CD4-positive, alpha-beta T cell treated with Interferon gamma for 1 hour (primary cell): Measurements from ENCODE around the gene VPS13A.
A peak's percentile ranks its signal among the peaks of the same experiment; 100 is the strongest.
"Not testable (repeated sequence)": the region's sequence is repeated elsewhere in the genome, so short reads cannot be mapped to it uniquely, and the experiment has no call there.

Source experiments
- DNase-seq: peaks from one replicate; pipeline ENCODE4 v3.0.0-alpha.2; 2020

The VPS13A gene

DNA sequence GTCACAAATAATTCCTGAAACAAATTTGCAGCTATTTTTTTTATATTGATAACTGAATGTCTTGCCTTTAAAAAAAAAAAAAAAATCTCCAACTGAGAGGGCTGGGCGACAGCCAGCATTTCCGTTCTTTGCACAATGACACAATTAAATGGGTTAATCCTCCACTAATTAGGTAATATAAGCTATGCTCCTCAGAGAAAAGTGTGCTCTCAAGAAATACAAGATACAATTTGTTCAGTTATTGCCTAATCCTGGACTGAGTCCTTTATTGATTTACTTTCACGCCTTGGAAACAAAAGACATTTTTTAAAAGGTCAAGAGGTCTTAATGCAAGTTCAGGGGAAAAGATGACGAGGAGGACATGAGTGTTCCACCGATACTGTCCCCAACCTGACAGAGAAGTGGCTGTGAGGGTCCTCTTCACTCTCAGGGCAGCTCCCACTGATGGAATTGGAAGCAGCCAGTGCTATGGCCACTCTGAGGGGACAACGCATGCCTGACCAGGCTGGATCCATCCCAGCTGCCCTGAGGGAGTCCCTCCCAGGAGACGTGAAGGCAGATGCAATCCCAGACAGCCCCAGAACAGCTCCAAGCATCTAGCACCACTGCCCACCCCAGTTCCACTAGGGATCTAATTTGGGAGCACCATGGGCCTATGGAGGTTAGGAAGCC is 250.1 kb downstream of the VPS13A start:
- no peak for DNase-seq

DNA sequence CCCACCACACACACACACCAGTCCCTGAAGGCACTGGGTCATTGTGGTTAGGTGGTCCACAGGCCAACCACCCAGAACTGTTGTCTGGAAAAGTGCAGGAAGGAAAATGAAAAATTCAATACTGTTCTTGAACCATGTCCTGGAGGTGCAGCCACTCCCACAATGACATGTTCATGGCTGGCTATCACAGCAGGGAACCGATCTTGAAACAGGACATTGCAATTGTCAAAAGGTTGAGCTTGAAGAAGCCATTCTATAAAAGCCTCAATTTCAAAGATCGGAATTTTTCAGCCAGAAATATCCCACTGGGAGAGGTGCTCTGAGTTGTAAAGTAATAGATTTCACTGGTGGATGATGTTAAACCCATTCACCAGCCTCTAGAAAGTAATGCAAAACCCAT is 252.6 kb downstream of the VPS13A start:
- DNase-seq = no peak

DNA sequence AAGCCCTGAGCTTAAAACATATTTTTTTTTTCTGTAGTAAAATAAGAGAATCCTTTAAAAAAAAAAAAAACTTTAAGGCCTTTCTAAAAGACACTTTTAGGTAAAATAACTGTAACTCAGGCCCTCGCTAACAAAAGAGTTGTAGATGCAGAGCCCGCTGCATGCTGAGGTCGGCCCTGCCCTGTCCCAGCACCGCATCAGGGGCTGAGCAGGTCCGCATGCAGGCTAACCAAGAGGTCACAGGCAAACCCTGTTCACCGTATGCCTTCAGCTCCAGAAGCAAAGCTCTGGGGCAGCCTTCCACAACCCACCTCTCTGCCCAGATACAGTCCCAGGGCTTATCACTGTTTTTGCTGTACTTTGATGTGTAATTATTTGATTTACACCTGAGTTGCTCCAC is 254.7 kb downstream of the VPS13A start:
- no peak for DNase-seq

DNA sequence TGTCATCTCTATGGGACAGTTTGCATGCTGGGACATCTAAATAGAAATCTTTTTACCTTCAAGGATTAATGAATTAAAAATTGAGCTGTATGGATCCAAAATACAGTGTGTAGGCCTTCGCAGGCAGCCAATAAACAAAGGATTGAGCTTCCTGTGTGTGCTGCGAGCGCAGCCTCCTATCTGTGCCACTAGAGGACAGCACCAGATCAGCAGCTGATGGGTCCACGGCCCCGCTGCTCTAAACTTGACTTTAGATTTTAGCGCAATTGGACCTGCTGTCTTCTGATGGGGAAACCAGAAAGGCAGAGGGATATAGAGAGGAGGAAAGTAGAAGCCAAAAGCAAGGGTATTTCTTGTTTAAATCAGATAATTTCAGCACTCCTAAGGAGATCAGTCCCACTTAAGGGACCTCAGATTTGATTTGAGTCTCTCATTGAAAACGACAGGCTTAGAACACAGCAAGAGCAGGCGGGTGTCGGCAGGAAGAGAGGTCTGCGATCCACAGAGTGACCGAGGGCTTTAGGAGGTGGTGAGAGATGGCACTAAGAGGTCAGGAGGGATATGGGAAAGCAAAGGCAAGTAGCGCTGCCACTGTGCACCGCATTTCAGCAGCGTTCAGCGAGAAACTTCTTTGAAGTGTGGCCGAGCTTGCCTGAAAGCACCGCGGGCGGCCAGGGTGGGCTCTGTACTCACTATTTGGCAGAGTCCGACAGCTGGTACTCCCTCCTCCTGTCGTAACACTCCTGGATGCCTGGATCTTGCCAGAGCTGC is 256.5 kb downstream of the VPS13A start:
- peak; percentile 31 for DNase-seq

DNA sequence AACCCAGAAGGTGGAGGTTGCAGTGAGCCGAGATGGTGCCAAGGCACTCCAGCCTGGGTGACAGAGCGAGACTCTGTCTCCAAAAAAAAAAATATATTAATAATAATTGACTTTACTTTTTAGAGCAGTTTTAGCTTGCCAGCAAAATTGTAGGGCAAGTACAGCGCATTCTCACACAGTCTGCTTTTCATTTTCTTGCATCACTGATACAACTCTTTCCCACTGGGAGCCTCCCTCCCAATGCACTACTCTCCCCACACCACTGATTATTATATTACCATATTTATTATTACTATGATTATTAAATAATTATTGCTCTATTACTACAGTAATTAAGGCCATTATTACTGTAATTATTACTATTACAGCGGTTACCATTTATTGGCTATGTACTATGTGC is 257.9 kb downstream of the VPS13A start:
- no peak for DNase-seq

DNA sequence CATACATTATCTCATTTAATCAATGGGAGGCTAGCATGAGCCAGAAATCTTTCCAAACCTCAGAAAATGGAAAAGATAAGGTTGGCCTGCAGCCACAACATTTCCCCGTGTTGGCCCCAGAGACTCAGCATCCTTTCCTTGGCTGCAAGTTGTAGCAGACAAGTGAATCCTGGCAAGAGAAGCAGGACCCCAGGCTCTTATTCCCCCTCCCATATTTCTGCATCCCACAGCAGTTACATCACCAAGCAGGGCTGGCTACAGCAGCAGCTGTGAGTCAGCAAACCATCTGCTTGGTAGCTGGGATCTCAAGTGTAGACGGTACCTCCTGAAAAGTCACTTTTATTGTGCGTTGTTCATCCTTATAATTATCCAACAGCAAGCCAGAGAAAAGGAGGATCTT is 258.4 kb downstream of the VPS13A start:
- DNase-seq = no peak

DNA sequence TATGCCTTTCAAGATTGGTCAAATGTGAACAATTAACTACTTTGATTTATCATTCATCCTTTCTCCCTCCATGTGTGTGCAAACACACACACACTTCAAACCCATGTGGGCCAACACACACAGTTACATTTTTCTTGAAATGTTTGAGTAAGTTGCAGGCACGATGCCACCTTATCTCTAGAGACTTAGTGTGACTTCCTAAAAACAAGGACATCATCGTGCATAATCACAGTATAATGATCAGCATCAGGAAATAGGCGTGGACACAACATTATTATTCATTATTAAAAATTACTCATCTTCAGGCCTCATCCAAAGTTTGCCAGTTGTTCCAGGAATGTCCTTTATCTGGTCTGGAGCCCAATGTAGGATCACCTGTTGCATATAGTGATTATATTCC is 261.3 kb downstream of the VPS13A start:
- DNase-seq = no peak

DNA sequence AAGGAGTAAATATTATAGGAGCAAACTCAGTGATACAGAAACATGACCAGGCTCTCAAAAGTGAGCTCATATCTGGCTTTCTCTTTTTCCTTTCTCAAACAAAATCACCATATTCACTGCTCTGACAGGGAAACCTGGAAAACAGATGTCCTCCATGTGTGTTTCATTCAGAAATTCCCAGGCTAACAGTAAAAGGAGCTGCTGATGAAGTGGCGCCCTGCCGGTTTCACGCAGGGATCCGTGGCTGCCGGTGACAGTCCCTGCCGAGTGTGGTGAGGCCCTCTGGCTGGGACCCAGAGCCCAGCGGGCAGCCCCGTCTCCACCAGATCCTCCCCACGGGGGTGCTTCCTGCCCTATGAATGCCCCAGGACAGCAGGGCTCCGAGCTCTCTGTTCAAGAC is 262.7 kb downstream of the VPS13A start:
- no peak for DNase-seq

DNA sequence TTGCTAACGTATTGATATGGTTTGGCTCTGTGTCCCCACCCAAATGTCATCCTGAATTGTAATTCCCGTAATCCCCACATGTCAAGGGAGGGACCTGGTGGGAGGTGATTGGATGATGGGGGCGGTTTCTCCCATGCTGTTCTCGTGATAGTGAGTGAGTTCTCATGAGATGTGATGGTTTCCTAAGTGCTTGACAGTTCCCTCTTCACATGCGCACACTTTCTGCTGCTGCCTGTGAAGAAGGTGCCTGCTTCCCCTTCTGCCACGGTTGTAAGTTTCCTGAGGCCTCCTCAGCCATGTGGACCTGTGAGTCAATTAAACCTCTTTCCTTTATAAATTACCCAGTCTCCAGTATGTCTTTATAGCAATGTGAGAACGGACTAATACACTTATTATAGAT is 263.8 kb downstream of the VPS13A start:
- not testable (repeated sequence) for DNase-seq

DNA sequence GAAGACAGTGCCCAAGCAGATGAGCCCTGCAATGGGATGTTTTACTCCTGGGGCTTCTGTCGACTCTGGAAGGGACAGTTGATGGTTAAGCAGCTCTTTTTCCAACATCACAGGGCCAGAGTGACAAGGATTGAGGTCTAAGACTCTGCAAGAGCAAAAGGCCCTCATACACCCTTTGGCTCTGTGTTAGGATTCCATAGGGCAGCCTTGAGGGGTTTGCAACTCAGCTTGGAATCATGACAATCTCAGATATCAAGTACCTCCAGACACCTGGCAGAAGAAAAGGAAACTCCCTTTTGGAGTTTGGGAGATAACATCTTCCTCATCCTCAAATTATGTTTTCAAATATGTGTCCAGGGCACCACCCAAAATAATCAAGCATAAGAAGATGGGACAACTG is 265.1 kb downstream of the VPS13A start:
- DNase-seq = no peak

DNA sequence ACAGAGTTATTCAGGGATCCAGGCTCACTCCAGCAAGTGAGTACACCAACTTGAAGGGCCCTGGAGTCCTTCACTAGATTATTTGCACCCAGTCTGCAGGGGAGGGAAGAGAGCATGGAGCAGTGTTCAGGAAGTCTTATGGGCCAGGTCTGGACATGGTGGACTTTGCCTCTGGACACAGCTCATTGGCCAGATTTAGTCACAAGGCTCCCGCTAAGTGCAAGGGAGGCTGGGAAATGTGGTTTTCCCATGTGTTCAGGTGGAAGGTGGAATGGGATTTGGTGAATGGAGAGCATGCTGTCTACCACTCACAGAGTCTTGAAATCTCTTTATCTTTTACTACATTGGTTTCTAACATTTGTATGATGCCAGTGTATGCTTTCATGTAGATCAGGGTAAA is 270.3 kb downstream of the VPS13A start:
- no peak for DNase-seq

DNA sequence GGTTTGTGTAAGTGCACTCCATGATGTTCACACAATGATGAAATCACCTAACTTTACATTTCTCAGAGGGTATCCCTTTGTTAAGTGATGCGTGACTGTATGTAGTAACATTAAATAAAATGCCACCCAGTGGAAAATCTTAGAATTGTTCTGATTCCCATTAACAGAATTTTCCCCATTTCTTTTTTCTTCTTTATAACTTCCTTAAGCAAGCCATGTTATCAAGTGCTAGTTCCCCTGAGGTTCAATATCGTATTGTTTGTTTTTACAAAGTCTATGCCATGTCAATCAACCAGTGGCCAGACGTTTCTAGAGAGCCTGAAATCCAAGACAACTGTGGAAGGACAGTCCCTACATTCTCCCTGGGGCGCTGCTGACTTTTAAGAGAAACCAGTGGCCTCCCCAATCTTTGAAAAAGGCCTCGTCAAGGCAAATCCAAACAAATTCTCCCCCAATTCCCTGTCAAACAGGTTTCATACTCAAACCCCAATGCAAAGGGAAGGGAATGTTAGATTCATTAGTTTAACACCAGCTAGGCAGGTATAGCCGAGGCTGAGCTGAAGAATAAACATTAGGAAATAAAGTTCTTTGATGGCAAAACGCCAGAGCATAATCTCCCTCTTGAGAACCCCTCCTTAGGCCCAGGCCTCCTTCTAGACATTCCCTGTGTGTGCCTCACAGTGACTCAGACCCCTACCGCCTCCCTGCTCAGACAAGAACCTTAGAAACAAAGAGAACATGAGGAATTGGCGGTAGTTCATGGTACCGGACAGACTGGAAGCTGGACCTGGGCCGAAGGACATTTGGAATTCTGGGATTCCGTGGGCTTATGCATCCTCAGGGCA is 272.1 kb downstream of the VPS13A start:
- no peak for DNase-seq

DNA sequence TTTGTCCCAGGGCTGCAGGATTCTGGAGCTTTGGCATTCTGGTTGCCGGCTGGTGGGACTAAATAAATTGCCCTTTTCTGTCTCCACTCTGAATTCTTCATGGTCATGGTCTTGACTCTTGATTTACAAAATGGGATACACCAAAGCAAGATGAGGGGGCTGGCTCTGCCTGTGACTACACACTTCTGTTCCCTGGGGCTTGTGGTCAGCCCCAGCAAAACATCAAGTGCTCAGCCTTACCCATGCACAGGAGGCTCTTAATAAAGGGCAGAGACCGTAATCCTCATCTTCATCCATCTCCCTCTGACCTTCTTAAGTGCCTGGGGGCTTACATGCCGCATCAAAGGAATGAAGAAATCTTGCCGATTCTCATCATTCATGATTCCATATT is 272.7 kb downstream of the VPS13A start:
- DNase-seq = no peak

DNA sequence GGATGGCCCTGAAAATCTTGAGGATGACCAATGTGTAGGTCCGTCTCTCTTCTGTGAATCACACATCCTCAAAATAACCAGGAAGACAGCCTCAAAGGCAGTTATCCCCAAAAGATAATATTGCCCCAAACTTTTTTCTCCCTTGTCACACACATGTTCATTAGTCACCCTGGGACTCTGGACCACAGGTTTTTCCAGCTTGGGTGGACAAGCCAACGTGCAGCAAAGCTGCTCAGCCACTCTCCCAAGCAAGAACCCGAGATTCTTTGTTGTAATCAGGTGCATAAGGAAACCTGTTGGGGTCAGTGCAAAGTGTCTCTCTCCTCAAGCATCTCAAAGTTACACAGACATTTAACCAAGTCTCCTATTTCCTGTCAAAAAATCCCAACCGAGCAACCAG is 274.2 kb downstream of the VPS13A start:
- DNase-seq = no peak

DNA sequence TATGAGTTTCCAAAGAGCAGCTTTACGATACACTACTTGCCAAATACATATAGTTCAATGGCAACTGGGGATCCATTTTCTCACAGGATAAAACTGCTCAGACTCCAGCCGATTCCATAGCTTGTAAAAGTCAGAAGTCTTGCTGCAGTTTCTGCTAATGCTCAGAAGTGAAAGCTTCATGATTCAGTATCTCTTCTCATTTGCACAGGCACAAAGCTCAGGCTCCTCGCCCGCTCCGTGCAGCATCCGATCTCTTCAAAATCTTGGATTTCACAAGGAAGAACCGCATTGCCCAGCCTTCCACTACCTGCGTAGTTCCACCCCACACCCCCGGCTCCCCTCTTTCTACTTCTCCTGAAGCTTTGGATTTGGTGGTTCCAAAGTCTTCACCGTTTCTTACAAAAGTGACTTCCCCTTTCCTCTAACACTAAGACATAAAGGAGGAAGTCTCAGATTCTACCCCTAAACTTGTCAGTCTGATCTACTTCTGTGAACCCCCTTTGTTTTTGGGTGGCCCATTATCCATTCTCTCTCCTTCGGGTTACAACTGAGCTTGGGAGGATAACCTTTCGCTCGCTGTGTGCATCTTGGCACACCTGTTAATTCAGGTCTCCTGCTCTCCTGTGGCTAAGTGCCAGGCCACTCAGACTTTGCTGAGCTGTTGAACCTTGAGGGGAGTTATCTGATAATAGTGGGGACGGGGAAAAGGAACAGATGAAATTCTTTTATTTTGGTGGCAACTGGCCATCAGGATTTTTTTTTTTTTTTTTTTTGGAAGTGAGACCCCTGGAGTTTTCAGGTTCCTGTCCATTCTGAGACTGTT is 276.7 kb downstream of the VPS13A start:
- DNase-seq = no peak

DNA sequence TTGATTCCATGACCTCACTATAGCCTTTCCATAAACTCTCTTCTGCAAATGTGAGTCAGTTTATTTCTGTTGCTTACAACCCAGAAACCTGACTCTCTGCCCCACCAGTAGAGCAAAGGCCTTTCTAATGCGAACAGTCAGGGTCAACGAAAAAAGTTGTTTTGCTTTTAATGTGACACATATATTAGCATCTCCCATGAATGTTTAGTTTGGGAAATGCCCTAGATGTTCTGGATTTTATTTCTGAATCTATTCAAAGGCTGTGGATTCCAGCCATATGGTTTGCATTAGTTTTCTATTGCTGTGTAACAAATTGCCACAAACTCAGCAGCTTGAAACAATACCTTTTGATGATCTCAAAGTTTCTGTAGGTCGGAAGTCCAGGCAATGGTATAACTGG is 277.3 kb downstream of the VPS13A start:
- DNase-seq = no peak

DNA sequence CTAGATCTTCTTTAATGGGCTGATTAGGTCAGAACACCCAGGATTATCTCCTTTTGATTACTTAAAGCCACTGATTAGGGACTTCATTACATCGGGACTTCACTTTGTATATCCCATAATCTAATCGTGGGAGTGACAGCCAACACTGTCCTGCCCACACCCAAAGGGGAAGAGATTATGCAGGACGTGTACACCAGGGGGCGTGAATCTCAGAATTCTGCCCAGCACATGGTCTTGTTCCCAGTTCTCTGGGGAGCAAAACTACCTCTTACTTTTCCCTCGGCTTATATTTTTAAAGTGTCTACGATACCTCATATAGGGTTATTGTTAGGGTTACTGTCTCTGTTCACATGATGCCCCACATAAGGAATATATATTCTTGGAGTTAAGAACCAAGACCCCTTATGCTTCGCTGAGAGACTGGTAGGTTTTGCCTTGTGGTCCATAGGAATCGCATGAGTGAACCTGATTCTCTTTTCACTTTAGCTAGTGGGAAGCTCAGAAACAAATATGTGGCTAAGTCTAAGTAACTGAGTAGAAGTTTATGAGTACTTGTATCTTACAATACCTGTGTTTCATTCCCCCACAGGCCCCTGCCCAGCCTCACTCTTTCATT is 278.1 kb downstream of the VPS13A start:
- peak; percentile 12 for DNase-seq

DNA sequence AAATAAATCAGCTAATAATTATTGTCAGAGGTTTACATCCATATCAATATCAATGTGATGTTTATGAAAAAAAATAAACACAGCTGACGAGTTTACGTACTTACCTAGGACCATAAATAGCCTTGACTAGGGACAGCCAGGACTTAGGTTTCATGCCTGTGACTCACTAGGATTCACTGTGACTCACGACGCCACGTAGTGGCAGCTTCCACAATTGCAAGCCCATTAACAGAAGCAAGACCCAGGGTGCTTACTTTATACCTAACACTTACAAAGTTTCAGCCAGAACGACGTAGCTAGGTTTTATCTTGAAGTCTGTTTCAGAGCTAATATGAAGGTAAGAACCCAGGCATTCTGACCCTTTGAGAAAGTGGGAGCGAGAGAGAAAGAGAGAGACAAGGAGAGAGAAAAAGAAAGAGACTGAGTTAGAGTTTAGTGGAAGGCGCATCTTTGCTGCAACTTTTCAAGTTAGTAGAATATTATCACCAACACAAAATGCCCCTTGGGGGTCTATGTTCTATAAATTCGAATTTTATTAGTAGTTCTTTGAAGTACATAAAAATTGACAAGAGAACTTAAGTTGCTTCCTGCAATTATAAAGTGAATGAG is 279.6 kb downstream of the VPS13A start:
- peak; percentile 74 for DNase-seq

DNA sequence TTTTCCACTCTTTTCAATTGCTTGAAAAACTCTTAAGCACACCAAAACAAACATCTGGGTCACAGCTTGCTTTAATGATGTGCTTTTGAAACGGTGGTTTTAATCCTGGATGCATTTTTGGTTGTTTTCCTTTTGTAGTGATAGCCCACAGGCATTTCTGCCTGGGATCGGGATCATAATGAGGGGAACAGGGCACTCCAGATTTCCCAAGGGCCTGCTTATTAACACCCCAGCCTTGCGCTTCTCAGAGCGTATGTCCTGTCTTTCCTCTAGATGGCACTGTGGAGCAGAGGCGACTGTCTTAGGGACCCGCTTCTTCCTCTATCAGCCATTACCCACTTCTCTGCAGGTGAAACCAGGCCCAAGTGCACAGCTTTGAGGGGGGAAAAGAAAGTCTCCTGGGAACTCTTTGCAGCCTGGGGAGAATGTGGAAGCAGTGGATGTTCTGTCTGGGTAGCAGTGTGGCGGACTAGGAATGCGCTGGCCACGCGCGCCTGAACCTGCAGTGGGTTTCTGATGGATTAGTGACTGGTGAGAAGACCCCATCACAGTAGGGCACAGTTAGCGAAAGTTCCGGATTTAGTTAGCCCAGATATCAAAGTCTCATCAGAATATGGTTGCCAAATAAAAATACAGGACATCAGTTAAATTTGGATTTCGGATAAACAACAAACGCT is 280.7 kb downstream of the VPS13A start:
- peak; percentile 55 for DNase-seq

DNA sequence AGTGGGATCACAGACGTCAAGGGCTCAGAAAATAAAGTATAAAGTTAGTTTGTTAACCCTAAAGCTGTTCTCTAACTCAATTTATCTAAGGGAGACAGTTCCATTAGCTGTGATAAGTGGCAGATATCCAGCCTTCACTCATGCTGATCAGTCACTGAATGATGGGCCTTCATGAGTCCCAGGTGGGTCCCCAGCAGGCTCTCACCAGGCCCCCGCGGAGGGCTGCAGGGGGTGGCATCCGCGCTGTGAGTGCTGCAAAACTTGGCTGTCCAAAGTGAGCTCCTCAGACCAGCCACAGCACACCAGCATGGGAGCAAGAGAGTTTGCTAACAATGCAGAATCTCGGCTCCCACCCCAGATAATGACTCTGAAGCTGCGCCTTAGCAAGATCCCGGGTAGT is 283.6 kb downstream of the VPS13A start:
- no peak for DNase-seq

DNA sequence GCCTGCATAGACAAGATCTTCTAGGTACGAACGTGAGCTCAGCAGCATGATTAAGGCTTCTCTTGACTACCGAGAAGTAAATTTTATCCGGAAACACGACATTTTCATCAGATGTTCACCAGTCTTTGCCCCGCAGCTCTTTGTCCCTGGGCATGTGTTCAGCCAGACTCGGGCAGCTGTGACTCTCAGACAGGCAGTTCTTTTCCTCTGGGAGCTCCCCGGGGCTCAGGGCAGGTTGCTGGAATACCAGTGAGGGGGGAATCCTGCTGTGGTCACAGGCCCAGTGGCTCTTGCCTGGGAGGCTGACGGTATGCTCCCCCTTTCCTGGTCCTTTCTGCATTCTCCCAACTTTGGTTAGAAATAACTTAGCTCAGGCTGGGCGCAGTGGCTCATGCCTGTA is 284.7 kb downstream of the VPS13A start:
- DNase-seq = no peak
